DND-41 (cell line): ENCODE results near the gene SETDB1.
A peak's percentile ranks its signal among the peaks of the same experiment; 100 is the strongest.

Source experiments
- ATAC-seq: fragments of 200-7000 bp; cut with Tn5 transposase; 3 replicates; pipeline ENCODE4 v1.9.1; 2021; ENCODE audit warnings: low read depth; ENCODE audit not compliant: insufficient read depth
- DNase-seq: peaks from one replicate; pipeline ENCODE4 v3.0.0-alpha.2; 2020
- H2AFZ ChIP-seq: 2 replicates; pipeline ENCODE4 v1.6.0; 2012; ENCODE audit warnings: low read depth, low read length
- H3K27ac ChIP-seq: 2 replicates; pipeline ENCODE4 v1.5.1; 2012; ENCODE audit warnings: low read length, inconsistent platforms
- H3K27me3 ChIP-seq: fragments of 200-600 bp; sonication (generic); 2 replicates; pipeline ENCODE4 v1.6.0; 2012; ENCODE audit warnings: low read length, mild to moderate bottlenecking, inconsistent platforms; ENCODE audit not compliant: insufficient read depth, poor library complexity
- H3K36me3 ChIP-seq: 2 replicates; pipeline ENCODE4 v1.5.1; 2012; ENCODE audit warnings: low read length, inconsistent platforms; ENCODE audit not compliant: insufficient read depth
- H3K4me1 ChIP-seq: 2 replicates; pipeline ENCODE4 v1.5.1; 2012; ENCODE audit warnings: mild to moderate bottlenecking, low read length; ENCODE audit not compliant: insufficient read depth
- H3K4me2 ChIP-seq: 2 replicates; pipeline ENCODE4 v1.6.0; 2012; ENCODE audit warnings: mild to moderate bottlenecking, moderate library complexity, low read length, inconsistent platforms; ENCODE audit not compliant: insufficient read depth
- H3K4me3 ChIP-seq, 2 experiments: fragments of 200-600 bp in 1 of 2; shearing (Covaris generic) in 1 of 2; 2 replicates each; pipeline ENCODE4 v1.5.1; 2012 to 2016; ENCODE audit warnings: inconsistent platforms in 2 of 2, low read length in 2 of 2, mild to moderate bottlenecking in 2 of 2, low read depth in 1 of 2, moderate library complexity in 1 of 2
- H3K79me2 ChIP-seq: 2 replicates; pipeline ENCODE4 v1.6.0; 2012; ENCODE audit warnings: low read length, inconsistent platforms; ENCODE audit not compliant: insufficient read depth
- H3K9ac ChIP-seq: 2 replicates; pipeline ENCODE4 v1.6.0; 2012; ENCODE audit warnings: low read depth, mild to moderate bottlenecking, inconsistent platforms, low read length, moderate library complexity
- H3K9me3 ChIP-seq: 2 replicates; pipeline ENCODE4 v1.5.1; 2012; ENCODE audit warnings: low read length, moderate library complexity, mild to moderate bottlenecking, inconsistent platforms; ENCODE audit not compliant: insufficient read depth, severe bottlenecking
- H4K20me1 ChIP-seq: 2 replicates; pipeline ENCODE4 v1.6.0; 2012; ENCODE audit warnings: low read length; ENCODE audit not compliant: insufficient read depth
- CTCF ChIP-seq: IDR thresholded peaks from 2 replicates; pipeline ENCODE4 v1.5.1; 2012; ENCODE audit warnings: borderline replicate concordance, low read length, moderate library complexity, mild to moderate bottlenecking; ENCODE audit not compliant: poor library complexity, severe bottlenecking; ENCODE audit errors: extremely low read depth
- EZH2 ChIP-seq: IDR thresholded peaks from 3 replicates; pipeline ENCODE4 v1.6.1; 2012; ENCODE audit warnings: borderline replicate concordance, low read depth, mild to moderate bottlenecking, moderate library complexity, low read length, inconsistent platforms; ENCODE audit not compliant: severe bottlenecking

The SETDB1 gene

GRCh38 chr1:150902751-150903150, 23.4 kb upstream of the SETDB1 start:
- ATAC-seq = no peak
- H3K9me3 ChIP-seq = no peaks in the 10 kb centered on the region

GRCh38 chr1:150905301-150905700, 20.9 kb upstream of the SETDB1 start:
- Histone ChIP-seq H2AFZ (no peak overlapping the region), H3K4me2 (no peak overlapping the region), H3K36me3 (no peaks in the 10 kb centered on the region), H4K20me1 (no peaks in the 10 kb centered on the region), H3K4me3 (no peak overlapping the region), H3K79me2 (no peaks in the 10 kb centered on the region), H3K9ac (no peak overlapping the region), H3K27me3 (no peaks in the 10 kb centered on the region), H3K4me1 (no peaks in the 10 kb centered on the region), H3K9me3 (no peaks in the 10 kb centered on the region), H3K27ac (no peak overlapping the region)
- DNase-seq (no peak), ATAC-seq (no peak)
- TF ChIP-seq CTCF = no peak
- no peak for TF ChIP-seq EZH2

More at GRCh38 chr1:150902751-150903150, 23.4 kb upstream of the SETDB1 start:
- no peak overlapping the region for H3K9ac ChIP-seq
- no peaks in the 10 kb centered on the region for H3K79me2 ChIP-seq
- H3K4me1 ChIP-seq = no peaks in the 10 kb centered on the region
- H3K4me2 ChIP-seq = no peak overlapping the region
- H3K27ac ChIP-seq = no peak overlapping the region
- H3K4me3 ChIP-seq = no peak overlapping the region
- no peaks in the 10 kb centered on the region for H4K20me1 ChIP-seq
- no peak for DNase-seq
- H3K27me3 ChIP-seq = no peaks in the 10 kb centered on the region
- no peaks in the 10 kb centered on the region for H3K36me3 ChIP-seq
- no peak for TF ChIP-seq EZH2
- no peak for TF ChIP-seq CTCF
- H2AFZ ChIP-seq = no peak overlapping the region

- Histone ChIP-seq H3K27me3 (no peaks in the 10 kb centered on the region), H3K9me3 (no peaks in the 10 kb centered on the region), H3K4me2 (no peak overlapping the region), H3K9ac (no peak overlapping the region), H3K36me3 (no peaks in the 10 kb centered on the region), H4K20me1 (no peaks in the 10 kb centered on the region), H3K27ac (no peak overlapping the region), H3K79me2 (no peaks in the 10 kb centered on the region), H2AFZ (0 out of 2 replicates have a peak overlapping the region, but pooled peaks have one; percentile 28), H3K4me1 (no peaks in the 10 kb centered on the region), H3K4me3 (no peak overlapping the region)
- ATAC-seq = no peak
- TF ChIP-seq EZH2 = no peak
- TF ChIP-seq CTCF = no peak
- DNase-seq = no peak
Observed at GRCh38 chr1:150906329-150906728, 19.8 kb upstream of the SETDB1 start.

GRCh38 chr1:150906813-150907212, 19.4 kb upstream of the SETDB1 start:
- no peak overlapping the region for H3K9ac ChIP-seq
- peak overlapping the region; percentile 28; the same call in 1 of the 2 replicates for H2AFZ ChIP-seq
- H3K4me1 ChIP-seq = no peaks in the 10 kb centered on the region
- TF ChIP-seq EZH2 (no peak), CTCF (no peak)
- no peaks in the 10 kb centered on the region for H3K79me2 ChIP-seq
- DNase-seq = no peak
- no peaks in the 10 kb centered on the region for H4K20me1 ChIP-seq
- no peaks in the 10 kb centered on the region for H3K27me3 ChIP-seq
- no peak for ATAC-seq
- no peaks in the 10 kb centered on the region for H3K36me3 ChIP-seq
- H3K4me2 ChIP-seq = no peak overlapping the region
- H3K9me3 ChIP-seq = no peaks in the 10 kb centered on the region
- H3K27ac ChIP-seq = no peak overlapping the region
- no peak overlapping the region for H3K4me3 ChIP-seq
